NB4 (cell line): ENCODE data around the gene PERM1.

Experiments used
- DNase-seq: peaks from one replicate; pipeline ENCODE4 v3.0.0; 2010; ENCODE audit warnings: low read depth
- H3K4me3 ChIP-seq: one replicate; pipeline ENCODE4 v1.5.1; 2011; ENCODE audit warnings: mild to moderate bottlenecking, low read depth, low read length, moderate library complexity
- MYC ChIP-seq: IDR thresholded peaks from 2 replicates; pipeline ENCODE4 v1.6.1; 2011; ENCODE audit warnings: low read depth, low read length
- POLR2A ChIP-seq: IDR thresholded peaks from 2 replicates; pipeline ENCODE4 v1.6.1; 2011; ENCODE audit warnings: mild to moderate bottlenecking; ENCODE audit not compliant: insufficient read length; ENCODE audit errors: extremely low read depth
- TF ChIP-seq, protein P1 (sequence below): IDR thresholded peaks from one replicate; pipeline ENCODE4 v1.5.1; 2012; ENCODE audit warnings: low read depth, low read length
- TF ChIP-seq, protein P2 (sequence below): IDR thresholded peaks from 2 replicates; pipeline ENCODE4 v1.6.1; 2011; ENCODE audit warnings: low read depth, low read length

The PERM1 gene

DNA sequence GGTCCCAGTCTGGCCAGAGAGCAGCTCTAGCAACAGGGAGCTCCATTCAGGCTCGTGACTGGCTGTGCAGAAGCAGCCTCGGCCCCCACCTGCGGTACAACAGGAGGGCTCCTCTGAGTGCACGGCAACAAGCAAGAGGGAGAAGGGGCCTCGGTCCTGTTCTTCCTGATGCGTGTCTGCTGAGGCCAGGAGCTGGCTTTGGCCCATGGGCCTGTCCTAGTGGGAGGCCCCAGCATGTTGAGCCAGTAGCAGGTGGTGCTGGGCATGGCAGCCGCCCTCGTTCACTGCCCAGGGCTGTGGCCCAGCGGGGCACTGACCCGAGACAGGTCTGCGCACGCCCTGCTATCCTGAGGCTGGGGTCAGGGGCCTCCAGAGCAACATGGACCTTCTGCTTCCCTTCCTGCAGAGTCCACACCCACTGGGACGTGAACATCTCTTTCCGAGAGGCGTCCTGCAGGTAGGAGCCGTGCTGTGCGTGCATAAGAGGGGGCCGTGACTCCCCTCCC lies 51.2 kb downstream of the PERM1 start:
- no peak for DNase-seq
- TF ChIP-seq, protein P1, sequence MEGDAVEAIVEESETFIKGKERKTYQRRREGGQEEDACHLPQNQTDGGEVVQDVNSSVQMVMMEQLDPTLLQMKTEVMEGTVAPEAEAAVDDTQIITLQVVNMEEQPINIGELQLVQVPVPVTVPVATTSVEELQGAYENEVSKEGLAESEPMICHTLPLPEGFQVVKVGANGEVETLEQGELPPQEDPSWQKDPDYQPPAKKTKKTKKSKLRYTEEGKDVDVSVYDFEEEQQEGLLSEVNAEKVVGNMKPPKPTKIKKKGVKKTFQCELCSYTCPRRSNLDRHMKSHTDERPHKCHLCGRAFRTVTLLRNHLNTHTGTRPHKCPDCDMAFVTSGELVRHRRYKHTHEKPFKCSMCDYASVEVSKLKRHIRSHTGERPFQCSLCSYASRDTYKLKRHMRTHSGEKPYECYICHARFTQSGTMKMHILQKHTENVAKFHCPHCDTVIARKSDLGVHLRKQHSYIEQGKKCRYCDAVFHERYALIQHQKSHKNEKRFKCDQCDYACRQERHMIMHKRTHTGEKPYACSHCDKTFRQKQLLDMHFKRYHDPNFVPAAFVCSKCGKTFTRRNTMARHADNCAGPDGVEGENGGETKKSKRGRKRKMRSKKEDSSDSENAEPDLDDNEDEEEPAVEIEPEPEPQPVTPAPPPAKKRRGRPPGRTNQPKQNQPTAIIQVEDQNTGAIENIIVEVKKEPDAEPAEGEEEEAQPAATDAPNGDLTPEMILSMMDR: no peak
- TF ChIP-seq MYC: no peak
- TF ChIP-seq, protein P2, sequence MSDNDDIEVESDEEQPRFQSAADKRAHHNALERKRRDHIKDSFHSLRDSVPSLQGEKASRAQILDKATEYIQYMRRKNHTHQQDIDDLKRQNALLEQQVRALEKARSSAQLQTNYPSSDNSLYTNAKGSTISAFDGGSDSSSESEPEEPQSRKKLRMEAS: no peak
- no peak for TF ChIP-seq POLR2A
- H3K4me3 ChIP-seq: no peak overlapping the region

DNA sequence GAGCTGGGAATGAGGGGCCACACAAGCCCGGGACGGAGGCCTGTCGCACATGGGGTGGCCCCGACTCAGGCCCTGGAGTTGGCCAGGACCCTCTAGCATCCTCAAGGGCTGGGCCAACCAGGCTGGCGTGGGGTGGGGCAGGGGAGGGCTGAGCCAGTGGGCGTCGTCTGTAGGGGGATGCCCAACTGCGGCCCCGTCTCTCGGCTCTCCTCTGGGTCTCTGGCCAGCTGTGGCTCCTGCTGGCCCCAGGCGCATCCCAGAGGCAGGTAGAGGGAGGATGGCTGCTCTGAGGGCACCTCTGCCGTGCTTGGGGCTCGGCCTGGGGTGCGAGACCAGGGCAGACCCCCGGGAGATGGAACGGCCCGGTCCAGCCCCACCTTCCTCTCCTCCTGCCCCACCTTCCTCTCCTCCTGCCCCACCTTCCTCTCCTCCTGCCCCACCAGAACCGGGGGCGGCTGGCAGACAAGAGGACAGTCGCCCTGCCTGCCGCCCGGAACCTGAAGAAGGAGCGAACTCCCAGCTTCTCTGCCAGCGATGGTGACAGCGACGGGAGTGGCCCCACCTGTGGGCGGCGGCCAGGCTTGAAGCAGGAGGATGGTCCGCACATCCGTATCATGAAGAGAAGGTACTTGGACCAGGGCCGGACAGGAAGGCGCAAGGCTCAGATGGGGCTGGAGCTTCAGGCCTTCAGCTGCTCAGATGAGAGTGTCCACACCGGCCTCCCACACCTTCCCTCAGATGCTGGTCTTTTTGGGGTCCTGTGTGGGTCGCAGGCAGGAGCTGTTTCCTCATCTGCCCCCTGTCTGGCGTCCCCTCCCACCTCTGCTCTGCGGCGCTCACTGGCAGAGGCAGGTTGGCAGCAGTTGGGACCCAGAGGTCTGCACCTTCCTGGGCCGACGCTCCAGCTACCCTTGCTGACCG lies 51.9 kb downstream of the PERM1 start:
- no peak overlapping the region for H3K4me3 ChIP-seq
- DNase-seq: no peak
- TF ChIP-seq, protein P2: no peak
- TF ChIP-seq POLR2A: no peak

DNA sequence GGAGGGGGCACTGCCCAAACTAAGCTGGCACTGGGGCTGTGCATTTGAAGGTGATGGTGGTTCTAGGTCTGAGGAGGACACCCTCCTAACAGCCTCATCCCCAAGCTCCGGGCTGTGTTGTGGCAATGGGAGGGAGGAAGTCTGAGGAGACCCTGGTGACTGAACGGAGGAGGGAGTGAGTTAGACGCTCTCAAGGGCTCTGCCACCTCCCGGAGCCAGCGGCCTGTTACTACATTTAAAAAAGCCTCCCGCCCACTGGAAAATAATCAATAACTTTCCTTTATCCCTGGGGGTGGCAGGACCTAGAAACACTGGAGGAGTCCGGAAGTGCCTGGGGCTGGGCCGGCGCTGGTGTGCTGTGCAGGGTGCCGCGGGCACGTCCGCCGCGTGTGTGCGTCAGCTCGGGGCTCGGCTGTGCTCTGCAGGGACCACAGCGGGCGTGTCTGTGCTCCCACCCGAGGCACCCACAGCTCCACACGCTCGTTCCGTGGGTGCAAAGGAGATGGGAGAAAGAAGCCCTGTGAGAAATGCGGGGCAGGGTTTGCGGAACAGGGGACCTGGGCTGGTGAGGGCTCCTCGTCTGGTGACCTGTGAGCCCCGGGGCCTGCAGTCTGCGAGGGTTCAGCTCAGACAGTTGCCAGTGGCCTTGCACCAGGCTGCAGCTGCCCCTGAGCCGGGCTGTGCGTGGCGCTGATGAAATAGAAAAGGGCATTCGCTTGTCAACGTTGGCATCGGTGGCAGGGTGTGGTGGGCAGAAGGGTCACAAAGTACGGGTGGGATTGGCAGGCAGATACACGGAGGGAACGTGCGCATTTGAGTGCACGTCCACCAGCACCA lies 52.9 kb downstream of the PERM1 start:
- no peak for TF ChIP-seq MYC
- DNase-seq: peak; percentile 53
- no peak overlapping the region for H3K4me3 ChIP-seq

DNA sequence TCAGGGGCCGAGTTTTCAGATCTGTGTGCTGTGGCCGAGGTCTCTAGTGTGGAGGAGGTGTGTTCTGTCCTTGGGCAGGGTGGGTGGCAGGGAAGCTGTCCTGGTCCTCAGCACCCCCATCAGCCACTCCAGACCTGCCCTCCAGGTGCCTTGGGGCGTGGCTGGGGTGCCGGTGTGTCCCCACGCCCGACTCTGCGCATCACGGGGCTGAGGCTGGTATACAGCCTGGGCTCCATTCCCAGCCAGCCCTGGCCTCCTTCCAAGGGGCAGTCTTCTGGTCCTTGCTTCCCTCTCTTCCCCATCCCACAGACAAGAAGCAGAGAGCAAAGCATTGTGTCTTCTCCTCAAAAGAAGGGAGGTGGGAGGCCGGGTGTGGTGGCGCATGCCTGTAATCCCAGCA lies 54.1 kb downstream of the PERM1 start:
- TF ChIP-seq MYC: no peak
- TF ChIP-seq, protein P1: no peak
- TF ChIP-seq, protein P2: no peak
- no peak for TF ChIP-seq POLR2A
- no peak for DNase-seq
- H3K4me3 ChIP-seq: no peak overlapping the region

DNA sequence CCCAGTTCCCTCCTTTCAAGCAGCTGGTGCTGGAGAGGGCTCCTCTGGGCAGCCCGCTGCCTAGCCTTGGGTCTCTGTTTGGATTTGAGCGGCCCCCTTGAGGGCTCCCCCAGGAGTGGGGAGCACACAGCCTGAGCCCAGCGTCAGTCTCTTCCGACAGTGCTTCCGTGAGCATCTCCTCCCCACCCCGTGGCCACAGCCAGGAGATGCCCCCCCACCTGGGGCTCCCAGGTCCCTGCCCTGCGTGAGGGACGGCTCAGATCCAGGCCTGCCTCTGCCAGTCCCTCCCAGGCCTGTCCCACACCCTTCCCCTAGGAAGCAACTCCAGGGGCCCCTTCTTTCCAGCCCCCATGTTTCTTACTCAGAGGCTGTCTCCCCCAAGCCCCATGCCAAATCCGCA lies 54.7 kb downstream of the PERM1 start:
- DNase-seq: no peak
- no peak for TF ChIP-seq POLR2A

DNA sequence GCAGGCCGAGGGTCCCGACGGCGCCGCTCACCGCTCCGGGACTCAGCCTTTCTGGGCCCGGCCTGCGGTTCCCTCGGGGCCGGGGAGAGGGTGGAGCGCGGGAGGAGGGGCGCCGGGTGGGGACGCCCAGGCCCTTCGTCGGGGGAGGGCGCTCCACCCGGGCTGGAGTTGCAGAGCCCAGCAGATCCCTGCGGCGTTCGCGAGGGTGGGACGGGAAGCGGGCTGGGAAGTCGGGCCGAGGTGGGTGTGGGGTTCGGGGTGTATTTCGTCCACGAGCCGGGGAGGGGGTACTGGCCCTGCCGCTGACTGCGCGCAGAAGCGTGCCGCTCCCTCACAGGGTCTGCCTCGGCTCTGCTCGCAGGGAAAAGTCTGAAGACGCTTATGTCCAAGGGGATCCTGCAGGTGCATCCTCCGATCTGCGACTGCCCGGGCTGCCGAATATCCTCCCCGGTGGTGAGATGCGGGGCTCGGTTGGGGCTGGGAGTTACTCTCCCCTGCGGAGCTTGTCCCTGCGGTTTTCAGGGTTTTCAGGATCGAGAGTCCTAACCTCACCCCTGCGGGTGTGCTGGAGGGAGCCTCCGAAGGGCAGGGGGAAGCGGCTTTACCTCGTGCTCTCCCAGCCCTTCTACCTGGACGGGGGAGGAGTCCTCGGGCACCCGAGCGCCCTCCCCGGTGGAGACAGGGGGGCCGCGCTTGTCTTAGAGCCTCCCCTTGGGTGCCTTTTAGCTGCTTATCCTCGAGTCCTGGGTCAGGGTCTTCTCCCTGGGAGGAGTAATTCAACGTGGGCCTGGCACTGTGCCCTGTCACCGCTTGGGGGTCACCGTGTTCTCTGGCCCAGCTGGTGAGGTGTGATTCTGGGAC lies 56.1 kb downstream of the PERM1 start:
- DNase-seq: peak; percentile 40
- TF ChIP-seq POLR2A (no peak), MYC (no peak)
- TF ChIP-seq, protein P1: no peak
- TF ChIP-seq, protein P2: no peak
- H3K4me3 ChIP-seq: no peak overlapping the region

More for the DNA sequence above, 54.7 kb downstream of the PERM1 start:
- no peak overlapping the region for H3K4me3 ChIP-seq
